Erythroblast (primary cell): ENCODE results near the gene DR1.
"Not testable (repeated sequence)": the region's sequence is repeated elsewhere in the genome, so short reads cannot be mapped to it uniquely, and the experiment has no call there.

Source experiments
- DNase-seq, 2 experiments: peaks; one replicate each; lab custom pipeline; 2025; lab: John Stamatoyannopoulos, UW
- GATA1 ChIP-seq: IDR thresholded peaks from 2 replicates; pipeline ENCODE4 v1.6.1; 2011; ENCODE audit warnings: low read depth, mild to moderate bottlenecking, control low read depth, low read length, moderate library complexity
- POLR2A ChIP-seq: IDR thresholded peaks from 2 replicates; pipeline ENCODE4 v1.6.1; 2011; ENCODE audit warnings: mild to moderate bottlenecking, low read length

The DR1 gene

DNA sequence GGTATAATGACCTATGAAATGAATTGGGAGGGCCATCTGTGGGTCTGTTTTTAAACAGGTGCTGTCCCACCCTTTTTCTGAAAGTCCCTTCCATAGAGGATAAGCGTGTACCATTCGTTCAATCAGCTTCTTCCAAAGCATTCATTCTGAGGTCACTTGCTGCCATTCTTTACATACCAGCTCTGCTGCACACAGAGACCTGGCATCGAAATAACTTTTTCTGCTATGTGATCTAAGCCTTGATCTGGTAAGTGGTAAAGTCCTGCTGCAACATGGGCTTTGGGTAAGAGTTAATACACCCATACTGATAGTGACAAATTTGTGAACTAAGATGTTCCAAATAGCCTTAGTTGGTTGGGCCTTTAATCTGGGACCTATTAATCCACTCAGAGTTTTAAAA, 38.9 kb downstream of the DR1 start:
- no peak for DNase-seq
- TF ChIP-seq GATA1 (no peak), POLR2A (no peak)

DNA sequence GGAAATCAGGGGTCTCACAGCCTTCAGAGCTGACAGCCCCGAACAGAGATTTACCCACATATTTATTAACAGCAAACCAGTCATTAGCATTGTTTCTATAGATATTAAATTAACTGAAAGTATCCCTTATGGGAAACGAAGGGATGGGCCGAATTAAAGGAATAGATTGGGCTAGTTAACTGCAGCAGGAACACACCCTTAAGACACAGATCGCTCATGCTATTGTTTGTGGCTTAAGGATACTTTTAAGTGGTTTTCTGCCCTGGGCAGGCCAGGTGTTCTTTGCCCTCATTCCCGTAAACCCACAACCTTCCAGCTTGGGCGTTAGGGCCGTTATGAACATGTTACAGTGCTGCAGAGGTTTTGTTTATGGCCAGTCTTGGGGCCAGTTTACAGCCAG, 40.6 kb downstream of the DR1 start:
- DNase-seq, result not testable (repeated sequence)

DNA sequence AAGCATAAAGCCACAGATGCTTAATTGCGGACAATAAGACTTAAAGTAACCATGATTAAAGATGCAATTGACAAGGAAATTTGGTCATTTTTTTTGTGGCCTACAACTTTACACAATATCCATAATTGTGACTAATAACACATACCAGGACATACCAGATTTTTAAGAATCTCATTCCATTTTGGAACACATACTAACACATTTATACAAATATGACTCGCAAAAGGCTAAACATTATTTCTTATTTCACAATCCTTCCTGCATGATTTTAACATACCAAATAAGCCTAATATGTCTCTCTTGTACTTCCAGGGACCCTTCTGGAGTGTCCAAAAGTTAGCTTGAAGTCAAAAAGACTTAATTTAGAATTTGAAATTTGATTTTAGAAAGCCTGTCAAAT, 48.8 kb downstream of the DR1 start:
- no peak for DNase-seq
- no peak for TF ChIP-seq POLR2A
- no peak for TF ChIP-seq GATA1

DNA sequence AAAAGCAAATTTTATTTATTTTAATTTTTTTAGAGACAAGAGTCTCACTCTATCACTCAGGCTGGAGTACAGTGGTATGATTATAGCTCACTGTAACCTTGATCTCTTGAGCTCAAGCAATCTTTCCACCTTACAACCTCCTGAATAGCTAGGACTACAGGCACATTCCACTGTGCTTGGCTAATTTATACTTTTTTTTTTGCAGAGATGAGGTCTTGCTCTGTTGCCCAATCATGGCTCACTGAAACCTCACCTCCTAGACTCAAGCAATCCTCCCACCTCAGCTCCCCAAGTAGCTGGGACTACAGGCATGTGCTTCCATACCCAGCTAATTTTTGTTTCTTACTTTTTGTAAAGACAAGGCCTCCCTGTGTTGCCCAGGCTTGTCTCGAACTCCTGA, 49.5 kb downstream of the DR1 start:
- no peak for TF ChIP-seq GATA1
- no peak for TF ChIP-seq POLR2A
- no peak for DNase-seq

DNA sequence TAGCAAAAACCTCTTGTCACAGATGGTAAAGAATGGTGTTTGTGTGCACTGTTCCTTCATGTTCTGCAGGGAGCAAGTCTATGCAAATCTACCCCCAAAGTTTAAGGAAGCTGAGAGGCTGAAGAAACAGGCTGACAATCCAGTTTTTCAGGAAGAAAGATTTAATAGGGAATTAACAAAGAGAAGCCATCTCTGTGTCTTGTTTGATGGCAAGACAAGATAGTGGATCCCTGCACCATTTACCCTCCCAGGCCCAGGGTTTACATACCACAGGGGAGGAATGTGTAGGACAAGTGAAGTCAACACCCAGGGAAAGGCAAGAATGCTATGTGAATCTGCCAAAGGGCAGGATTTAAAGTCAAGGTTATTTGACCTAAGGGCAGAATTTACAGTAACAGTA, 54.1 kb downstream of the DR1 start:
- DNase-seq, result no peak
- TF ChIP-seq POLR2A (no peak), GATA1 (no peak)

DNA sequence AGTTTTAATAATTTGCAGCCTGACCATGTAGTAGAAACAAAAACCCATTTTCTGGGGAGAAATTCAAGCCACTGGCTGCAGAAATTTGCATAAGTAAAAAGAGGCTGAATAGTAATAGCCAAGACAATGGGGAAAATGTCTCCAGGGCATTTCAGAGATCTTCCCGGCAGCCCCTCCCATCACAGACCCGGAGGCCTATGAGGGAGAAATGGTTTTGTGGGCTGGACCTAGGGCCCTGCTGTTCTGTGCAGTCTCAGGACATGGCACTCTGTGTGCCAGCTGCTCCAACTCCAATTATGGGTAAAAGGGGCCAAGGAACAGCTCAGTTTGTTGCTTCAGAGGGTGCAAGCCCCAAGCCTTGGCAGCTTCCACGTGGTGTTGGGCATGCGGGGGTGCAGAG, 62.5 kb downstream of the DR1 start:
- DNase-seq, result no peak
- TF ChIP-seq POLR2A (no peak), GATA1 (no peak)

DNA sequence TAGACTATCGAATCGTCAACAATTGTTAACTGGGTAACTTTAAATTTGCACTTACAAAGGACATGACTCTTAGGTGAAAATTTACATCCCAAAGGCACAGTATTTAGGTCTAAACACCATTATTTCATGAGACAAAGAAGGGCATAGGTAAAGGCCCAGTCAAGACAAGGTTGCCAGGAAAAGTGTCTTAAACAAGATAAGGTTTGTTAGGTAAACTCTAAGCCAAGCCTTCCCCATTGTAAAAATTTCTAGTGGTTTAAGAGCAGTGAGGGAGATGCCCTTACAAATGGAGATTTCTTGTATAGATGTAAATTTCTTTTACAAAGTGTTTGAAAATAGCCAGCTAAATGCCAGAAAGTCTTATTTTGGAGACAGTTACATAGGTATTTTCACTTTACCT, 65.3 kb downstream of the DR1 start:
- TF ChIP-seq GATA1, result no peak
- TF ChIP-seq POLR2A, result no peak
- DNase-seq, result no peak

DNA sequence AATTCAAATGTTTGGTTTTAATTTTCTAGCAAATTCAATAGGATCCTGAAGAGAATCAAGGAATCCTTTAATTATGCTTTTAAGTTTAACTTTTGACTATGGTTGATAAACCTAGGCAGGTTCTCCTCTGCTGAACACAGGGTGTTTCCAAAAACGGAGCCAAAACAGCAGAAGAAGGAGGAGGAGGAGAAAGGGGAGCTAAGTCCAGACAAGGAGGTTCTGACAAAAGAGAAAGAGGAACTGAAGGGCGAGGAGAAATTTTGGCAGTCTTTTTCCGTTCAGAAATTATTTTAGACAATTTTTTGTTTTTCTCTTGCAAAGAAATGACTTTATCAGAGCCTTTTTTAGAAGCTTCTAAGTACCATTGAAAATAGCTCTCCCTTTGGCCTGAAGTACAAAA, 69.0 kb downstream of the DR1 start:
- TF ChIP-seq POLR2A, result no peak
- no peak for TF ChIP-seq GATA1
- no peak for DNase-seq

DNA sequence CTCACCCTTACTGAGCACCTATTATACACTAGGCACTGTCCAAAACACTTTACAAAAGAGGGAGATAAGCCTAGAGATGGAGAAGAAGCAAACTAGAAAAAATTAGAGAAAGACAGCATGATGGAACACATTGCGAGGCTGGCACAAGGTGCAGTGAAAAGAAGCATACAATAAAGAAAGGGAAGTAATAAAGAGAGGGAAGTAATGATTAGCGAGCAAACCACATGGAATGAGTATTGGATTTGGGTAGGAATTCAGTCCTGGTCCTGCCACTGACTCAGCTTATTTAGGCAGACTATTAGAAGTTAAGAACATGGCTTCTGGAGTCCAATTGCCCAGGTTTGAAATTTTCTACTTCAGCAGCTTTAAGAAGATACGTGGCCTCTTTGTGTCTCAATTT, 69.6 kb downstream of the DR1 start:
- TF ChIP-seq GATA1 (no peak), POLR2A (no peak)
- DNase-seq, result no peak

DNA sequence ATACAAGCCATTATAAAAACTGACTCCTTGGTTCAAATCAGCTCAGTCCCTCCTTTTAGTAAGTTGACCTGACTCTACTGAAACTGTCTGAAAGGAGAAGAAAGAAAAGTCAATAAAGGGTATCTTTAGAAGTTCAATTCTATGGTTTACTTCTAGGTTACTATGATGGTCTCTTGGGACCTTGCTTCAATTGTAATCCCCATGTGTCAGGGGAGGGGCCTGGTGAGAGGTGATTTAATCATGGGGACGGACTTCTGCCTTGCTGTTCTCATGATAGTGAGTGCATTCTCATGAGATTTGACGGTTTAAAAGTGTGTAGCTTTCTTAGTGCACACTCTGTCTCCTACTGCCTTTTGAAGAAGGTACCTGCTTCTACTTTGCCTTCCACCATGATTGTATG, 70.5 kb downstream of the DR1 start:
- DNase-seq, result no peak
- TF ChIP-seq POLR2A (no peak), GATA1 (no peak)
